Measurements from ENCODE around the gene CSPG4.

- no peak for TF ChIP-seq CTCF (IDR thresholded peaks at IDR 0.05)
- no peak for TF ChIP-seq EZH2phosphoT487 (IDR thresholded peaks at IDR 0.05)
Measured at GRCh38 chr15:75646112-75646943, 66.3 kb downstream of the CSPG4 start.
